ENCODE measurements around the gene EHD4. TPM values are rescaled to one million over a fixed set of nuclear protein-coding genes. Genes with fewer than 3 reads are reported as not detected.

EHD4 gene
- polyA plus RNA-seq, 4 donors, result 8.7 to 20.5 (median 16.4) TPM

GRCh38 chr15:41922353-41922752, 50.0 kb downstream of the EHD4 start:
- DNase-seq (ENCODE audit: low read depth in 4 of 4, low spot score in 3 of 4), result no peak

GRCh38 chr15:41921639-41922038, 50.7 kb downstream of the EHD4 start:
- DNase-seq (ENCODE audit: low read depth in 4 of 4, low spot score in 3 of 4), result no peak

GRCh38 chr15:41921167-41921566, 51.2 kb downstream of the EHD4 start:
- DNase-seq (ENCODE audit: low read depth in 4 of 4, low spot score in 3 of 4), result no peak

- DNase-seq (ENCODE audit: low read depth in 4 of 4, low spot score in 3 of 4), result no peak
Measured at GRCh38 chr15:41919954-41920538, 52.3 kb downstream of the EHD4 start.

- no peak for DNase-seq (ENCODE audit: low read depth in 4 of 4, low spot score in 3 of 4)
Measured at GRCh38 chr15:41919201-41919820, 53.0 kb downstream of the EHD4 start.

- no peak for DNase-seq (ENCODE audit: low read depth in 4 of 4, low spot score in 3 of 4)
Measured at GRCh38 chr15:41918506-41919126, 53.7 kb downstream of the EHD4 start.

- no peak for DNase-seq (ENCODE audit: low read depth in 4 of 4, low spot score in 3 of 4)
Measured at GRCh38 chr15:41917767-41918430, 54.5 kb downstream of the EHD4 start.

GRCh38 chr15:41915255-41915994, 56.9 kb downstream of the EHD4 start:
- no peak for DNase-seq (ENCODE audit: low read depth in 4 of 4, low spot score in 3 of 4)

GRCh38 chr15:41914411-41914810, 57.9 kb downstream of the EHD4 start:
- no peak for DNase-seq (ENCODE audit: low read depth in 4 of 4, low spot score in 3 of 4)

- DNase-seq (ENCODE audit: low read depth in 4 of 4, low spot score in 3 of 4), result no peak
Measured at GRCh38 chr15:41913256-41913655, 59.1 kb downstream of the EHD4 start.

- no peak for DNase-seq (ENCODE audit: low read depth in 4 of 4, low spot score in 3 of 4)
Measured at GRCh38 chr15:41911691-41912345, 60.5 kb downstream of the EHD4 start.

GRCh38 chr15:41908736-41909461, 63.5 kb downstream of the EHD4 start:
- DNase-seq (ENCODE audit: low read depth in 4 of 4, low spot score in 3 of 4), result no peak

- no peak for DNase-seq (ENCODE audit: low read depth in 4 of 4, low spot score in 3 of 4)
Measured at GRCh38 chr15:41907141-41907540, 65.2 kb downstream of the EHD4 start.

- no peak for DNase-seq (ENCODE audit: low read depth in 4 of 4, low spot score in 3 of 4)
Measured at GRCh38 chr15:41906608-41907007, 65.7 kb downstream of the EHD4 start.

- DNase-seq (ENCODE audit: low read depth in 4 of 4, low spot score in 3 of 4), result no peak
Measured at GRCh38 chr15:41905036-41905793, 67.1 kb downstream of the EHD4 start.

GRCh38 chr15:41904541-41905005, 67.8 kb downstream of the EHD4 start:
- peak in 3 of 4 donors; percentile 60 to 65 (median 60) for DNase-seq (ENCODE audit: low read depth in 4 of 4, low spot score in 3 of 4)

- no peak for DNase-seq (ENCODE audit: low read depth in 4 of 4, low spot score in 3 of 4)
Measured at GRCh38 chr15:41903782-41904181, 68.6 kb downstream of the EHD4 start.

GRCh38 chr15:41901431-41901830, 70.9 kb downstream of the EHD4 start:
- DNase-seq (ENCODE audit: low read depth in 4 of 4, low spot score in 3 of 4), result no peak

All from left renal pelvis (tissue), 4 donors.